Cardiac muscle cell (in vitro differentiated cells and primary cell): Measurements from ENCODE around the gene JADE2. TPM values are rescaled to one million over a fixed set of nuclear protein-coding genes. Genes with fewer than 3 reads are reported as not detected.

Experiments used
- DNase-seq, 2 donors: peaks; one replicate each; pipeline versions ENCODE4 v3.0.0 to v3.0.0-alpha.2; 2010 to 2017; ENCODE audit warnings: low read depth in 1 of 2, low spot score in 1 of 2
- H3K27ac ChIP-seq: fragments of 200-600 bp; sonication (generic); 2 replicates; pipeline ENCODE4 v1.5.1; 2016
- H3K27me3 ChIP-seq: fragments of 200-600 bp; sonication (generic); 2 replicates; pipeline ENCODE4 v1.6.0; 2016; ENCODE audit warnings: control low read depth
- H3K36me3 ChIP-seq: fragments of 200-600 bp; sonication (generic); 2 replicates; pipeline ENCODE4 v1.5.1; 2016; ENCODE audit warnings: control low read depth
- H3K4me1 ChIP-seq: fragments of 200-600 bp; sonication (generic); 2 replicates; pipeline ENCODE4 v1.8.1; 2017; ENCODE audit warnings: low read depth, mild to moderate bottlenecking, mixed run types
- H3K4me3 ChIP-seq: fragments of 200-600 bp; sonication (generic); 2 replicates; pipeline ENCODE4 v1.5.1; 2016; ENCODE audit warnings: mild to moderate bottlenecking
- H3K9me3 ChIP-seq: fragments of 200-600 bp; sonication (generic); 2 replicates; pipeline ENCODE4 v1.5.1; 2017; ENCODE audit warnings: low read depth, mild to moderate bottlenecking, control low read depth
- polyA plus RNA-seq: library from polyadenylated mRNA; unstranded; fragments of >200 nt; fragmentation: Nextera tagmentation; extraction: Ambion mirVana; gene quantifications from 2 replicates; pipeline ENCODE4 v1.2.1, GENCODE V29; 2016
- total RNA-seq: library from RNA; depleted of rRNA; stranded (reverse); fragments of >200 nt; gene quantifications from 2 replicates; pipeline ENCODE4 v1.2.3, GENCODE V29; 2016
- TF ChIP-seq, protein P1 (sequence below): IDR thresholded peaks from 2 replicates; pipeline ENCODE4 v1.5.1; 2012; ENCODE audit warnings: low read depth, mild to moderate bottlenecking, low read length

JADE2 gene
- total and polyA plus RNA-seq, 2 experiments from 2014 or later = 2.8 to 17.8 TPM

- Histone ChIP-seq H3K9me3 (no peaks in the 10 kb centered on the region), H3K27me3 (no peaks in the 10 kb centered on the region), H3K4me3 (no peak overlapping the region), H3K36me3 (no peaks in the 10 kb centered on the region), H3K27ac (no peak overlapping the region), H3K4me1 (peaks cover 3% of the 10 kb centered on the region)
- no peak for DNase-seq
- TF ChIP-seq, protein P1, sequence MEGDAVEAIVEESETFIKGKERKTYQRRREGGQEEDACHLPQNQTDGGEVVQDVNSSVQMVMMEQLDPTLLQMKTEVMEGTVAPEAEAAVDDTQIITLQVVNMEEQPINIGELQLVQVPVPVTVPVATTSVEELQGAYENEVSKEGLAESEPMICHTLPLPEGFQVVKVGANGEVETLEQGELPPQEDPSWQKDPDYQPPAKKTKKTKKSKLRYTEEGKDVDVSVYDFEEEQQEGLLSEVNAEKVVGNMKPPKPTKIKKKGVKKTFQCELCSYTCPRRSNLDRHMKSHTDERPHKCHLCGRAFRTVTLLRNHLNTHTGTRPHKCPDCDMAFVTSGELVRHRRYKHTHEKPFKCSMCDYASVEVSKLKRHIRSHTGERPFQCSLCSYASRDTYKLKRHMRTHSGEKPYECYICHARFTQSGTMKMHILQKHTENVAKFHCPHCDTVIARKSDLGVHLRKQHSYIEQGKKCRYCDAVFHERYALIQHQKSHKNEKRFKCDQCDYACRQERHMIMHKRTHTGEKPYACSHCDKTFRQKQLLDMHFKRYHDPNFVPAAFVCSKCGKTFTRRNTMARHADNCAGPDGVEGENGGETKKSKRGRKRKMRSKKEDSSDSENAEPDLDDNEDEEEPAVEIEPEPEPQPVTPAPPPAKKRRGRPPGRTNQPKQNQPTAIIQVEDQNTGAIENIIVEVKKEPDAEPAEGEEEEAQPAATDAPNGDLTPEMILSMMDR = no peak
These were observed 24.6 kb upstream of the JADE2 start for GRCh38 chr5:134500699-134501430.

DNA sequence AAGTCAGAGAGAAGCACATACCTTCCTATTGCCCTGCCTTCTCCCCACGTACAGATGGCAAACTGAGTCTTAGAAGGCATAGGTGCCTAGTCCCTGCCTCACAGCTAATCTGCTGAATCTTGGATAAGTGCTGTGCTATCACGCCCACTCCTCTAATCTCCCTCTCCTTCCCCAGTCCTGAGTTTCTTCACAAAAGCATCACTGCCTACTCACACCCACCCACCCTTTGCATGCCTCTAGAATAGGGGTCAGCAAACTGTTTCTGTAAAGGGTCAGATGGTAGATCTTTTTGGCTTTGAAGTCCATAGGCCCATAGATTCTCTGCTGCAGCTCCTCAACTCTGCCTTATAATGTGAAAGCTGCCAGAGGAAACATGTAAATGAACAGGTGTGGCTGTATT lies 23.2 kb upstream of the JADE2 start:
- H3K4me1 ChIP-seq = peaks cover 12% of the 10 kb centered on the region
- no peak overlapping the region for H3K27ac ChIP-seq
- no peaks in the 10 kb centered on the region for H3K9me3 ChIP-seq
- TF ChIP-seq, protein P1 = no peak
- no peak overlapping the region for H3K4me3 ChIP-seq
- no peak for DNase-seq
- no peaks in the 10 kb centered on the region for H3K36me3 ChIP-seq
- no peaks in the 10 kb centered on the region for H3K27me3 ChIP-seq

GRCh38 chr5:134503088-134503936 lies 22.2 kb upstream of the JADE2 start:
- no peak overlapping the region for H3K4me3 ChIP-seq
- peaks cover 12% of the 10 kb centered on the region for H3K4me1 ChIP-seq
- TF ChIP-seq, protein P1 = no peak
- no peak overlapping the region for H3K27ac ChIP-seq
- H3K27me3 ChIP-seq = no peaks in the 10 kb centered on the region
- peak in 1 of 2 donors; percentile 98 for DNase-seq
- no peaks in the 10 kb centered on the region for H3K36me3 ChIP-seq
- no peaks in the 10 kb centered on the region for H3K9me3 ChIP-seq

DNA sequence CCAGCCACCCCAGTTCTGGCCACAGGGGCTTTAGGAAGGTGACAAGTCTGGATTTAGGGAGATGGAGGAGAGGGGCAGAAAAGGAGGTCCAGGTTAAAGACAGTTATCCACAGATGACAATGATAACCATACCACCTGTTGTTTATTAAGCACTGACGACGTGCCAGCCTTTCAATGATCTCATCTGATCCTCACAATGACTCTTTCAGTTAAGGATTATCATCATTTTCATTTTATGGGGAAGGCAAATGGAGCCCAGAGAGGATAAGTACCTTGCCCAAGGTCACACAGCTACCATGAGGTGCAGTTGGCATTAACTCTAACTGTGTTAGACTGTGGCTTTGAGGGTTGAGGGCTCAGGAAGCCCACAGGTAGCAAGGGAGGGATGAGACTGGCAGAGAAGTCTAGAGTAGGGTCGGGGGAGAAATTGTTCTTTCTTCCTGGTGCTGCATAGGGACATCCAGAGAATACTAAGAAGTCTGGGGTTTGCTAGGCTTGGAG lies 21.5 kb upstream of the JADE2 start:
- no peak overlapping the region for H3K4me3 ChIP-seq
- H3K27me3 ChIP-seq = no peaks in the 10 kb centered on the region
- H3K36me3 ChIP-seq = no peaks in the 10 kb centered on the region
- H3K9me3 ChIP-seq = no peaks in the 10 kb centered on the region
- DNase-seq = no peak
- no peak overlapping the region for H3K27ac ChIP-seq
- H3K4me1 ChIP-seq = peaks cover 12% of the 10 kb centered on the region
- TF ChIP-seq, protein P1 = no peak

DNA sequence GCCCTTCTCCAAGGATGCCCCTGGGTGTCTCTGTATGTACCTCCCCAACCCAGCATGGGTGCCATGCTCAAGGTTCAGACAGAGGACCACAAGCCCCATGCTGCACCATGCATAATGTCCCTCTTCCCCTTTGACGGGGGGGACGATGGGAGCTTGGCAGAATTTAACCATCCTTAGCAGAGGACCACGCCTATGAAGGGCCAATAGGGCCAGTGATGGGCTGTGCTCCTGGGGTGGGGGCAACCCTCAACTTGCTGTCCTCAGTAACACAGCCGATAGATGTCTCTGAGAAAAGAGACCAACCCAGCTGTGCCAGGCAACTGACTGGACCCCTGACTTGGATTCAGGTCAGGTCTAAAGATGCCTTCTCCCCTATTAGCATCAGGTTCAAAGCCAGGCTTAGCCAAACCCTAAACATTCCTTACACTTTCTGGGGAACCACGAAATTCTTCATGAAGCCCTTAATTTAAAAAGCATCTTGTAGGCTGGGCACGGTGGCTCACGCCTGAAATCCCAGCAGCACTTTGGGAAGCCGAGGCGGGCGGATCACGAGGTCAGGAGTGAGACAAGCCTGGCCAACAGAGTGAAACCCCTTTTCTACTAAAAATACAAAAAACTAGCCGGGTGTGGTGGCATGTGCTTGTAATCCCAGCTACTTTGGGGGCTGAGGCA lies 20.7 kb upstream of the JADE2 start:
- Histone ChIP-seq H3K27ac (no peak overlapping the region), H3K4me3 (no peak overlapping the region), H3K4me1 (peaks cover 12% of the 10 kb centered on the region), H3K9me3 (no peaks in the 10 kb centered on the region), H3K36me3 (no peaks in the 10 kb centered on the region), H3K27me3 (no peaks in the 10 kb centered on the region)
- TF ChIP-seq, protein P1 = no peak
- DNase-seq = no peak
